HG03439 (cell line): ENCODE results near the gene GPSM1.

Experiments used
- ATAC-seq: cut with Tn5 transposase; IDR thresholded peaks from one replicate; pipeline ENCODE4 v1.9.1; 2021; ENCODE audit warnings: mild to moderate bottlenecking, moderate library complexity; ENCODE audit not compliant: unreplicated experiment

The GPSM1 gene

DNA sequence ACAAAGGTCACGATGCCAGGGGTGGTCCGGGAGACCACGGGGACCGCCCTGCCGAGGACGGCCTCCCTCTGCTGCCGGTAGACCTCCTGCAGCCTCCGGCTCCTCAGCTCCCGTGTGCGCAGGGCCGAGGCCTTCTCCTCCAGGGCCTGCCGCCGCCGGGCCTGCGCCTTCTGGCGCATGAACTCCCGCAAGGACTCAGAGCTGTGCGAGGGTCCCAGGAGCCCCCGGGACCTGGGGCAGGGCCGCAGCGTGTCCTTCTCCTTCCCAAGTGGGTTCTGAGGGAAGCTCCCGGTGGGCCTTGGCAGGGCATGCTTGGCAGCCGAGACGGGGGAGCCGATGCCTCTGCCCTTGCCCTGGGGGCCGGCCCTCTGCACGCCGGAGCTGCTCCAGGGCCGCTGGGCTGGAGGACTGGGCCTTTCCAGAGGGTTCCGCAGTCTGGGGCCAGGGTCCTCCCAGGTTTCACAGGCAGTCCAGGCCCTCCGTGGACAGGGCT is 36.8 kb upstream of the GPSM1 start:
- ATAC-seq, result no peak

- no peak for ATAC-seq
These were observed 35.9 kb upstream of the GPSM1 start for GRCh38 chr9:136291306-136292025.

DNA sequence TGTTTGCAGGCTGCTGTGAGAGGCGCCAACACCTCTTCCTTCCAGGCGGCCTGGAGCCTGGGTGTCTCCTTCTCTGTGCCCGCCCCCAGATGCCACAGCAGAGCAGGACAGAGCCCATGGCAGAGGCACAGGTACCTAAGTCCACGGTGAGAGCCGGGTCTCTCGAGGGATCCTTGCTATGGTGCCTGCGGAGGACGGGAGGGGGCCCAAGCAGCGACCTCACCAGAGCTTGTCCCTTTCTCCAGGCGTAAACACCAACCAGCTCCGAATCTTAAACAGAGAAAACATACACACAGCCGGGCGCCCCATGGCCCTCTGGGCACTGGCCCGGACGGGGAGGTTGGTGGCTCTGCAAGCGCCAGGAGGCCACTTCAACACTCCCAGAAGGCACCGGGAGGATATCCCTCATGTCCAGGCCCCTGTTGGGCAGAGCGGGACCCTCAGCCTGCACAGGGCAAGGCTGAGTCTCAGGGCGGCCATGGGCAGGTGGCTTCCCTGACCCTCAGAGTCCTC is 35.3 kb upstream of the GPSM1 start:
- no peak for ATAC-seq

GRCh38 chr9:136292591-136293448 is 34.5 kb upstream of the GPSM1 start:
- ATAC-seq, result no peak

DNA sequence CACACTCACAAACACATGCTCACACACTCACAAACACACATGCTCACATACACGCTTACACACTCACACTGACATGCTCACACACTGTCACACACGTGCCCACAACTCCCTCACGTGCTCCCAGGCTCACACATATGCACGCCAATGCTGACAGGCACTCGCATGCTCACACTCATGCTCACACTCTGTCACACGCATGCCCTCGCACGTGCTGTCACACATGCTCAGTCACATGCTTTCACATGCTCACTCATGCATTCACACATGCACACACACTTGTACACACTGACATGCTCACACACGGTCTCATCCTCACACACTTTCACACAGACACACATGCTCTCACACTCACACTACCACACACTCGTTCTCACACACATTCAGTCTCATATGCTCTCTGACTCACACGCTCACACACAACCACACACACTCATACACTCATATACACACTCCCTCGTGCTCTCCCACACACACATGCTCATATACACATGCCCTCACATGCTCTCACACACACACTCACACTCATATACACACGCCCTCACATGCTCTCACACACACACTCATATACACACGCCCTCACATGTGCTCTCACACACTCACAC is 33.8 kb upstream of the GPSM1 start:
- ATAC-seq, result no peak

GRCh38 chr9:136294437-136294836 is 32.9 kb upstream of the GPSM1 start:
- ATAC-seq, result no peak

- no peak for ATAC-seq
These were observed 32.3 kb upstream of the GPSM1 start for GRCh38 chr9:136295055-136295454.

GRCh38 chr9:136295542-136296433 is 31.6 kb upstream of the GPSM1 start:
- ATAC-seq, result no peak

GRCh38 chr9:136296434-136297015 is 30.8 kb upstream of the GPSM1 start:
- no peak for ATAC-seq

GRCh38 chr9:136297016-136297691 is 30.2 kb upstream of the GPSM1 start:
- no peak for ATAC-seq

DNA sequence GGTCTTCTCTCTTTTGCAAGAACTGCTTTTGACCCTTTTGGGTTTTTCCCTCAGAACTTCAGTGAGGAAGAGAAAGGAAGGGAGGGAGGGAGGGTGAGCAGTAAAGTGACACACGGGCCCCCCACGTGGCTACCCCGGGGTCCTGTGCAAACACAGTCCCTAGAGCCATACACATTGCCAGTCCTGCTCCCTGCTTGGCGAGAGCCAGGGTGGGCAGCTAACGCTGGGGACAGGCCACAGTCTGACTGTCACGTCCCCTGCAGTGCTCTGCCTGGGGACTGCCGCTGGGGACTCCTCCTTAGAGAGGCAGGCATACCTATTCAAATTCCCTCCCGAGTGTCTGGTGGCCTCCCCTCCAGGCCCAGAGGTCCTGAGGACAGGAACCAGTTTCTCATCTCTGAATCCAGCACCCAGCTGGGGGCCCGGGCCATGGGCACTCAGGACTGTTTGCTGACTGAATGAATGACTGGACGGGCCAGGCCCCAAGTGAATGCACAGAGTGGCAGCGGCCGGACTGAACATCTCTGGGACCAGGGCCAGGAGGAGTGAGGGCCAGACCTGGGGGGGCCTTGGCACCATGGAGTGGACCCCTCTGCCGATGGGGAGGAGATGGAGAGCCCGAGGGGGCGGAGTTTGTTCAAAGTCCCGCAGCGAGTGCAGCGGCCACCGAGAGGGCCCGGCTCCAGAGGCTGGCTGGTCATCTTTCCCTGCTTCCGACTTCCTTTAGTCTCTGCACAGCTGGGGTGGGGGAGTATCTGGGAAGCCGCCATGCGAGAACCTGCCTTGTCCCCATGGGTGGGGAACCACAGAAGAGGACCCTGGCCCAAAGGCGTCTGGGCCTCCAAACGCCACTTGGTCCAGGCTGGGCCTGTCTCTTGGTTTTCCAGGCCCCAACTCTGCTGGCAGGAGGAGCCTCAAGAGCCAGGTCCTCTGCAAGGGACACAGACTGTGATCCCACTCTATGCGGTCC is 29.3 kb upstream of the GPSM1 start:
- no peak for ATAC-seq

- no peak for ATAC-seq
These were observed 28.2 kb upstream of the GPSM1 start for GRCh38 chr9:136299116-136299515.

- no peak for ATAC-seq
These were observed 27.8 kb upstream of the GPSM1 start for GRCh38 chr9:136299541-136299940.

DNA sequence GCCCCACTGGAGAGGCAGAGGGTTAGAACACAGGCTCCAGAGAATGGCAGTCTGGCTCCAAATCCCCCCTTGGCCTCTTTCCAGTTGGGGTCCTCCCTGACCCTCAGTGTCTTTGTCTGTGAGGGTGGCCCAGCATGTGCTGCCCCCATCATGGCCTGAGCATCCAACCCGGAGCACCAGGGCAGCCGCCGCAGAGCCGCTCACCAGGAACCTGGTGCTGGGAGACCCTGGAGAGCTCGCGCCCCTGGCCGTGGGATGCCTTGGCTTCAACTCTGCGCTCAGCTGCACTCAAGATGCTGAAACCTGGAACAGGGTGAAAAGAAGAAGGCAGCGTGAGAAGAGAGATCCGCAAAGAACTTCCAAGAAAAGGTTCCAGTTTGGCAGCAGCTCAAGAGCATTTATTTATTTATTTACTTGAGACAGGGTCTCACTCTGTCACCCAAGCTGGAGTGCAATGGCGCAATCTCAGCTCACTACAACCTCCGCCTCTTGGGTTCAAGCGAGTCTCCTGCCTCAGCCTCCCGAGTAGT is 27.3 kb upstream of the GPSM1 start:
- no peak for ATAC-seq

GRCh38 chr9:136300866-136301265 is 26.5 kb upstream of the GPSM1 start:
- ATAC-seq, result no peak

- no peak for ATAC-seq
These were observed 24.8 kb upstream of the GPSM1 start for GRCh38 chr9:136302527-136302926.

- ATAC-seq, result no peak
These were observed 24.1 kb upstream of the GPSM1 start for GRCh38 chr9:136303066-136303824.
